HEK293 (cell line): Measurements from ENCODE around the gene VASP.

ENCODE experiments used
- BCL11A ChIP-seq: fragments of 450-650 bp; formaldehyde crosslinking; IDR thresholded peaks from 2 replicates; pipeline ENCODE4 v1.5.1; 2016; ENCODE audit warnings: low read depth, missing biosample characterization, missing genetic modification characterization
- GLIS1 ChIP-seq: fragments of 450-650 bp; formaldehyde crosslinking; IDR thresholded peaks from 2 replicates; pipeline ENCODE4 v1.5.1; 2016; ENCODE audit warnings: missing biosample characterization, missing genetic modification characterization
- KLF7 ChIP-seq: fragments of 450-650 bp; formaldehyde crosslinking; IDR thresholded peaks from 2 replicates; pipeline ENCODE4 v1.5.1; 2016; ENCODE audit warnings: missing biosample characterization, missing genetic modification characterization, borderline replicate concordance
- MZF1 ChIP-seq: fragments of 450-650 bp; formaldehyde crosslinking; IDR thresholded peaks from 2 replicates; pipeline ENCODE4 v1.5.1; 2017; ENCODE audit warnings: missing biosample characterization, missing genetic modification characterization, borderline replicate concordance
- OVOL3 ChIP-seq: fragments of 450-650 bp; formaldehyde crosslinking; IDR thresholded peaks from 2 replicates; pipeline ENCODE4 v1.5.1; 2016; ENCODE audit warnings: missing biosample characterization, missing genetic modification characterization
- SETDB1 ChIP-seq: IDR thresholded peaks from one replicate; pipeline ENCODE4 v1.6.1; 2017; ENCODE audit warnings: mild to moderate bottlenecking, low read length, moderate library complexity, mixed read lengths; ENCODE audit not compliant: insufficient read length
- SP3 ChIP-seq: fragments of 450-650 bp; formaldehyde crosslinking; IDR thresholded peaks from 2 replicates; pipeline ENCODE4 v1.5.1; 2016; ENCODE audit warnings: missing biosample characterization, missing genetic modification characterization
- SP7 ChIP-seq: fragments of 450-650 bp; formaldehyde crosslinking; IDR thresholded peaks from 2 replicates; pipeline ENCODE4 v1.5.1; 2016; ENCODE audit warnings: missing biosample characterization, missing genetic modification characterization
- TCF7L2 ChIP-seq: IDR thresholded peaks from 2 replicates; pipeline ENCODE4 v1.6.1; 2011; ENCODE audit warnings: low read depth, mild to moderate bottlenecking, inconsistent platforms, low read length, moderate library complexity, borderline replicate concordance
- ZBTB1 ChIP-seq: fragments of 450-650 bp; formaldehyde crosslinking; IDR thresholded peaks from 2 replicates; pipeline ENCODE4 v1.5.1; 2016; ENCODE audit warnings: missing biosample characterization, missing genetic modification characterization
- ZBTB20 ChIP-seq: fragments of 450-650 bp; formaldehyde crosslinking; IDR thresholded peaks from 2 replicates; pipeline ENCODE4 v1.5.1; 2016; ENCODE audit warnings: missing biosample characterization, missing genetic modification characterization
- ZBTB7A ChIP-seq: fragments of 450-650 bp; formaldehyde crosslinking; IDR thresholded peaks from 2 replicates; pipeline ENCODE4 v1.5.1; 2016; ENCODE audit warnings: low read depth, missing biosample characterization, missing genetic modification characterization
- ZFP69B ChIP-seq: fragments of 450-650 bp; formaldehyde crosslinking; IDR thresholded peaks from 2 replicates; pipeline ENCODE4 v1.5.1; 2016; ENCODE audit warnings: missing biosample characterization, missing genetic modification characterization
- ZIC2 ChIP-seq: fragments of 450-650 bp; formaldehyde crosslinking; IDR thresholded peaks from 2 replicates; pipeline ENCODE4 v1.5.1; 2016; ENCODE audit warnings: missing biosample characterization, missing genetic modification characterization
- ZNF169 ChIP-seq: fragments of 450-650 bp; formaldehyde crosslinking; IDR thresholded peaks from 2 replicates; pipeline ENCODE4 v1.5.1; 2016; ENCODE audit warnings: missing biosample characterization, missing genetic modification characterization
- ZNF202 ChIP-seq: fragments of 450-650 bp; formaldehyde crosslinking; IDR thresholded peaks from 2 replicates; pipeline ENCODE4 v1.5.1; 2016; ENCODE audit warnings: missing biosample characterization, missing genetic modification characterization, borderline replicate concordance
- ZNF211 ChIP-seq: fragments of 450-650 bp; formaldehyde crosslinking; IDR thresholded peaks from 2 replicates; pipeline ENCODE4 v1.5.1; 2016; ENCODE audit warnings: low read depth, missing biosample characterization, missing genetic modification characterization
- ZNF221 ChIP-seq: fragments of 450-650 bp; formaldehyde crosslinking; IDR thresholded peaks from 2 replicates; pipeline ENCODE4 v1.5.1; 2017; ENCODE audit warnings: missing biosample characterization, missing genetic modification characterization, borderline replicate concordance
- ZNF311 ChIP-seq: fragments of 450-650 bp; formaldehyde crosslinking; IDR thresholded peaks from 2 replicates; pipeline ENCODE4 v1.5.1; 2017; ENCODE audit warnings: missing biosample characterization, missing genetic modification characterization, borderline replicate concordance
- ZNF366 ChIP-seq: fragments of 450-650 bp; formaldehyde crosslinking; conservative IDR thresholded peaks from 2 replicates; pipeline ENCODE4 v1.5.1; 2016; ENCODE audit warnings: missing biosample characterization, missing genetic modification characterization
- ZNF423 ChIP-seq: fragments of 450-650 bp; formaldehyde crosslinking; IDR thresholded peaks from 2 replicates; pipeline ENCODE4 v1.5.1; 2016; ENCODE audit warnings: missing biosample characterization, missing genetic modification characterization
- ZNF501 ChIP-seq: fragments of 450-650 bp; formaldehyde crosslinking; IDR thresholded peaks from 2 replicates; pipeline ENCODE4 v1.5.1; 2016; ENCODE audit warnings: missing biosample characterization, missing genetic modification characterization
- ZNF558 ChIP-seq: fragments of 450-650 bp; formaldehyde crosslinking; IDR thresholded peaks from 2 replicates; pipeline ENCODE4 v1.5.1; 2016; ENCODE audit warnings: missing biosample characterization, missing genetic modification characterization
- ZNF610 ChIP-seq: fragments of 450-650 bp; formaldehyde crosslinking; IDR thresholded peaks from 2 replicates; pipeline ENCODE4 v1.5.1; 2016; ENCODE audit warnings: missing biosample characterization, missing genetic modification characterization, borderline replicate concordance
- ZNF670 ChIP-seq: fragments of 450-650 bp; formaldehyde crosslinking; IDR thresholded peaks from 2 replicates; pipeline ENCODE4 v1.5.1; 2016; ENCODE audit warnings: missing biosample characterization, missing genetic modification characterization, low read depth
- ZNF701 ChIP-seq: fragments of 450-650 bp; formaldehyde crosslinking; IDR thresholded peaks from 2 replicates; pipeline ENCODE4 v1.5.1; 2016; ENCODE audit warnings: missing biosample characterization, missing genetic modification characterization
- ZNF777 ChIP-seq: fragments of 450-650 bp; formaldehyde crosslinking; IDR thresholded peaks from 2 replicates; pipeline ENCODE4 v1.5.1; 2017; ENCODE audit warnings: missing biosample characterization, missing genetic modification characterization, borderline replicate concordance
- TF ChIP-seq, protein P1 (sequence below): fragments of 450-650 bp; formaldehyde crosslinking; IDR thresholded peaks from 2 replicates; pipeline ENCODE4 v1.5.1; 2016; ENCODE audit warnings: missing biosample characterization, missing genetic modification characterization
- TF ChIP-seq, protein P2 (sequence below): fragments of 450-650 bp; formaldehyde crosslinking; IDR thresholded peaks from 2 replicates; pipeline ENCODE4 v1.5.1; 2016; ENCODE audit warnings: missing biosample characterization, missing genetic modification characterization
- TF ChIP-seq, protein P3 (sequence below): IDR thresholded peaks from 2 replicates; pipeline ENCODE4 v1.6.1; 2011; ENCODE audit warnings: mild to moderate bottlenecking, low read depth, low read length, borderline replicate concordance
- TF ChIP-seq, protein P4 (sequence below): fragments of 450-650 bp; formaldehyde crosslinking; IDR thresholded peaks from 2 replicates; pipeline ENCODE4 v1.5.1; 2016; ENCODE audit warnings: missing biosample characterization, missing genetic modification characterization
- TF ChIP-seq, protein P5 (sequence below): fragments of 450-650 bp; formaldehyde crosslinking; IDR thresholded peaks from 2 replicates; pipeline ENCODE4 v1.5.1; 2016; ENCODE audit warnings: missing biosample characterization, missing genetic modification characterization
- TF ChIP-seq, protein P6 (sequence below): fragments of 450-650 bp; formaldehyde crosslinking; IDR thresholded peaks from 2 replicates; pipeline ENCODE4 v1.5.1; 2016; ENCODE audit warnings: missing biosample characterization, missing genetic modification characterization, low read depth

VASP gene

DNA sequence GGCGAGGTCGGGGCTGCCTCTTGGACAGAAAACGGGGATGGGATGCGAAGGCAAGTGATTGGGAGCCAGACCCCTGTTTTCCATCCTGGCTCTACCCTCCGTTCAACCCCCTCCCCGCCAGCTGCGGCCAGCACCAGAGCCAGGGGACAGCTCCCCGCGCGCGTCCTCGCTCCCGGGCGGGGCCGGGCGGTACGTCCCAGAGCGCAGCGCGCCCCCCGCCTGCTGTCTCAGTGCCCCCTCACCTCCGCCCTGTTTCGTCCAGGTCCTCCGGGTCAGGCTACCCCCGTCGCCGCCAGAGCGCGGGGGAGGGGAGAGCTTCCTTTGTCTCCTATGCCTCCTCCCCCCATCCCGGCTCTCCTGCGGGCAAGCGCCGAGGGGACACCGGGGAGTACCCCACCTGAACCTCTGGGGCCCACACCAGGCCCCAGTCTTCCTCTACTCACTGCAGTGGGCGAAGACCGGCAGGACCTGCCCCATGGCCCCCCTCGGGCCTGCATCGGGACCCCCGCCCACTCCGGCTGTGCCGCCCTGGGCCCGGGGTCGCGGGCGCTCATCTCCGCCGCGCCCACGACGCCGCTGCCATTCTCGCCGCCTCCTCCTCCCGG, 10.8 kb upstream of the VASP start (continued):
- no peak for TF ChIP-seq SETDB1
- TF ChIP-seq ZBTB7A: peak; percentile 50; the same call in 1 of the 2 replicates
- no peak for TF ChIP-seq ZNF211 (tag by site-specific recombination)
- no peak for TF ChIP-seq ZNF670 (tag by site-specific recombination)
- TF ChIP-seq ZNF221 (tag by site-specific recombination): no peak
- TF ChIP-seq GLIS1: peak; percentile 71
- TF ChIP-seq, protein P1, sequence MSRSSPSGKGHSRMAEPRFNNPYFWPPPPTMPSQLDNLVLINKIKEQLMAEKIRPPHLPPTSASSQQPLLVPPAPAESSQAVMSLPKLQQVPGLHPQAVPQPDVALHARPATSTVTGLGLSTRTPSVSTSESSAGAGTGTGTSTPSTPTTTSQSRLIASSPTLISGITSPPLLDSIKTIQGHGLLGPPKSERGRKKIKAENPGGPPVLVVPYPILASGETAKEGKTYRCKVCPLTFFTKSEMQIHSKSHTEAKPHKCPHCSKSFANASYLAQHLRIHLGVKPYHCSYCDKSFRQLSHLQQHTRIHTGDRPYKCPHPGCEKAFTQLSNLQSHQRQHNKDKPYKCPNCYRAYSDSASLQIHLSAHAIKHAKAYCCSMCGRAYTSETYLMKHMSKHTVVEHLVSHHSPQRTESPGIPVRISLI (tag by site-specific recombination): no peak
- TF ChIP-seq BCL11A (tag by site-specific recombination): no peak
- TF ChIP-seq ZNF558 (tag by site-specific recombination): no peak
- peak; percentile 9; the same call in 1 of the 2 replicates for TF ChIP-seq SP7
- peak; percentile 21; the same call in 1 of the 2 replicates for TF ChIP-seq KLF7 (tag by site-specific recombination)
- TF ChIP-seq, protein P2, sequence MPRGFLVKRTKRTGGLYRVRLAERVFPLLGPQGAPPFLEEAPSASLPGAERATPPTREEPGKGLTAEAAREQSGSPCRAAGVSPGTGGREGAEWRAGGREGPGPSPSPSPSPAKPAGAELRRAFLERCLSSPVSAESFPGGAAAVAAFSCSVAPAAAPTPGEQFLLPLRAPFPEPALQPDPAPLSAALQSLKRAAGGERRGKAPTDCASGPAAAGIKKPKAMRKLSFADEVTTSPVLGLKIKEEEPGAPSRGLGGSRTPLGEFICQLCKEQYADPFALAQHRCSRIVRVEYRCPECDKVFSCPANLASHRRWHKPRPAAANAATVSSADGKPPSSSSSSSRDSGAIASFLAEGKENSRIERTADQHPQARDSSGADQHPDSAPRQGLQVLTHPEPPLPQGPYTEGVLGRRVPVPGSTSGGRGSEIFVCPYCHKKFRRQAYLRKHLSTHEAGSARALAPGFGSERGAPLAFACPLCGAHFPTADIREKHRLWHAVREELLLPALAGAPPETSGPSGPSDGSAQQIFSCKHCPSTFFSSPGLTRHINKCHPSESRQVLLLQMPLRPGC (tag by site-specific recombination): no peak
- peak; percentile 14 for TF ChIP-seq SP3
- TF ChIP-seq, protein P3, sequence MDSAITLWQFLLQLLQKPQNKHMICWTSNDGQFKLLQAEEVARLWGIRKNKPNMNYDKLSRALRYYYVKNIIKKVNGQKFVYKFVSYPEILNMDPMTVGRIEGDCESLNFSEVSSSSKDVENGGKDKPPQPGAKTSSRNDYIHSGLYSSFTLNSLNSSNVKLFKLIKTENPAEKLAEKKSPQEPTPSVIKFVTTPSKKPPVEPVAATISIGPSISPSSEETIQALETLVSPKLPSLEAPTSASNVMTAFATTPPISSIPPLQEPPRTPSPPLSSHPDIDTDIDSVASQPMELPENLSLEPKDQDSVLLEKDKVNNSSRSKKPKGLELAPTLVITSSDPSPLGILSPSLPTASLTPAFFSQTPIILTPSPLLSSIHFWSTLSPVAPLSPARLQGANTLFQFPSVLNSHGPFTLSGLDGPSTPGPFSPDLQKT: no peak
- TF ChIP-seq, protein P4, sequence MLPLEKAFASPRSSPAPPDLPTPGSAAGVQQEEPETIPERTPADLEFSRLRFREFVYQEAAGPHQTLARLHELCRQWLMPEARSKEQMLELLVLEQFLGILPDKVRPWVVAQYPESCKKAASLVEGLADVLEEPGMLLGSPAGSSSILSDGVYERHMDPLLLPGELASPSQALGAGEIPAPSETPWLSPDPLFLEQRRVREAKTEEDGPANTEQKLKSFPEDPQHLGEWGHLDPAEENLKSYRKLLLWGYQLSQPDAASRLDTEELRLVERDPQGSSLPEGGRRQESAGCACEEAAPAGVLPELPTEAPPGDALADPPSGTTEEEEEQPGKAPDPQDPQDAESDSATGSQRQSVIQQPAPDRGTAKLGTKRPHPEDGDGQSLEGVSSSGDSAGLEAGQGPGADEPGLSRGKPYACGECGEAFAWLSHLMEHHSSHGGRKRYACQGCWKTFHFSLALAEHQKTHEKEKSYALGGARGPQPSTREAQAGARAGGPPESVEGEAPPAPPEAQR (tag by site-specific recombination): no peak
- peak; percentile 87; the same call in 1 of the 2 replicates for TF ChIP-seq ZFP69B (tag by site-specific recombination)
- TF ChIP-seq ZBTB1 (tag by site-specific recombination): no peak
- TF ChIP-seq ZNF701: no peak
- no peak for TF ChIP-seq ZNF423
- TF ChIP-seq ZNF777 (tag by site-specific recombination): no peak; the same call in 1 of the 2 replicates
- peak; percentile 34 for TF ChIP-seq ZIC2
- TF ChIP-seq OVOL3: no peak
- TF ChIP-seq ZNF610 (tag by site-specific recombination): no peak
- peak; percentile 32; the same call in 1 of the 2 replicates for TF ChIP-seq ZNF501 (tag by site-specific recombination)
- TF ChIP-seq ZNF169: no peak
- no peak for TF ChIP-seq ZNF366 (tag by site-specific recombination)
- TF ChIP-seq, protein P5, sequence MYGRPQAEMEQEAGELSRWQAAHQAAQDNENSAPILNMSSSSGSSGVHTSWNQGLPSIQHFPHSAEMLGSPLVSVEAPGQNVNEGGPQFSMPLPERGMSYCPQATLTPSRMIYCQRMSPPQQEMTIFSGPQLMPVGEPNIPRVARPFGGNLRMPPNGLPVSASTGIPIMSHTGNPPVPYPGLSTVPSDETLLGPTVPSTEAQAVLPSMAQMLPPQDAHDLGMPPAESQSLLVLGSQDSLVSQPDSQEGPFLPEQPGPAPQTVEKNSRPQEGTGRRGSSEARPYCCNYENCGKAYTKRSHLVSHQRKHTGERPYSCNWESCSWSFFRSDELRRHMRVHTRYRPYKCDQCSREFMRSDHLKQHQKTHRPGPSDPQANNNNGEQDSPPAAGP (tag by site-specific recombination): peak; percentile 55; the same call in 1 of the 2 replicates
- peak; percentile 89 for TF ChIP-seq ZBTB20 (tag by site-specific recombination)
- no peak for TF ChIP-seq ZNF202 (tag by site-specific recombination)
- no peak for TF ChIP-seq MZF1
- TF ChIP-seq, protein P6, sequence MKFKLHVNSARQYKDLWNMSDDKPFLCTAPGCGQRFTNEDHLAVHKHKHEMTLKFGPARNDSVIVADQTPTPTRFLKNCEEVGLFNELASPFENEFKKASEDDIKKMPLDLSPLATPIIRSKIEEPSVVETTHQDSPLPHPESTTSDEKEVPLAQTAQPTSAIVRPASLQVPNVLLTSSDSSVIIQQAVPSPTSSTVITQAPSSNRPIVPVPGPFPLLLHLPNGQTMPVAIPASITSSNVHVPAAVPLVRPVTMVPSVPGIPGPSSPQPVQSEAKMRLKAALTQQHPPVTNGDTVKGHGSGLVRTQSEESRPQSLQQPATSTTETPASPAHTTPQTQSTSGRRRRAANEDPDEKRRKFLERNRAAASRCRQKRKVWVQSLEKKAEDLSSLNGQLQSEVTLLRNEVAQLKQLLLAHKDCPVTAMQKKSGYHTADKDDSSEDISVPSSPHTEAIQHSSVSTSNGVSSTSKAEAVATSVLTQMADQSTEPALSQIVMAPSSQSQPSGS (tag by site-specific recombination): no peak
- TF ChIP-seq TCF7L2: no peak
- no peak for TF ChIP-seq ZNF311 (tag by site-specific recombination)
